ENCODE results near the gene ACBD7. TPM values are rescaled to one million over a fixed set of nuclear protein-coding genes. Genes with fewer than 3 reads are reported as not detected.

ACBD7 gene
- total and polyA plus RNA-seq, 9 of the 15 experiments (the other 6 are each of a cell fraction or from before 2014, with no cell fraction given) = 0.21 to 3.2 (median 0.84) TPM

GRCh38 chr10:15106352-15107013 is 17.9 kb upstream of the ACBD7 start (continued):
- TF ChIP-seq KLF16 (IDR thresholded peaks at IDR 0.05) = peak; percentile 47; the same call in 1 of the 2 replicates
- TF ChIP-seq TFAP4 (CRISPR knock-in tag; IDR thresholded peaks at IDR 0.05; ENCODE audit: borderline replicate concordance) = peak; percentile 29; the same call in 1 of the 2 replicates
- TF ChIP-seq HNRNPH1 (optimal IDR thresholded peaks at IDR 0.05; ENCODE audit: low read depth, low read length) = no peak
- TF ChIP-seq ZNF318 (IDR thresholded peaks at IDR 0.05; ENCODE audit: borderline replicate concordance in 1 of 2, low read depth in 1 of 2) = no peak
- TF ChIP-seq RAD21 (CRISPR knock-in tag; conservative IDR thresholded peaks at IDR 0.05 in 1 of 2, IDR thresholded peaks at IDR 0.05 in 1 of 2) = peak; percentile 91 to 94
- peak; percentile 52; the same call in 1 of the 2 replicates for TF ChIP-seq STAG1 (CRISPR knock-in tag; IDR thresholded peaks at IDR 0.05; ENCODE audit: borderline replicate concordance)
- TF ChIP-seq TBL1XR1 (IDR thresholded peaks at IDR 0.05; ENCODE audit: low read length in 2 of 2) = peak in 1 of 2 experiments; percentile 30; a peak in 1 of 4 replicates
- TF ChIP-seq REST (IDR thresholded peaks at IDR 0.05; ENCODE audit: borderline replicate concordance) = peak; percentile 80
- no peak for TF ChIP-seq REST (CRISPR knock-in tag; IDR thresholded peaks at IDR 0.05; ENCODE audit: low read depth)
